GM08714 (cell line): ENCODE measurements around the gene CSTF2T.
A peak's percentile ranks its signal among the peaks of the same experiment; 100 is the strongest.
"Not testable (repeated sequence)": the region's sequence is repeated elsewhere in the genome, so short reads cannot be mapped to it uniquely, and the experiment has no call there.

Experiments
- H3K4me3 ChIP-seq: fragments of 200-500 bp; sonication (Bioruptor generic); 2 replicates; pipeline ENCODE4 v1.5.1; 2014; ENCODE audit warnings: mild to moderate bottlenecking, low read length, inconsistent platforms
- ZNF274 ChIP-seq: IDR thresholded peaks from 2 replicates; pipeline ENCODE4 v1.6.1; 2012; ENCODE audit warnings: mild to moderate bottlenecking, low read depth, low read length

The CSTF2T gene

DNA sequence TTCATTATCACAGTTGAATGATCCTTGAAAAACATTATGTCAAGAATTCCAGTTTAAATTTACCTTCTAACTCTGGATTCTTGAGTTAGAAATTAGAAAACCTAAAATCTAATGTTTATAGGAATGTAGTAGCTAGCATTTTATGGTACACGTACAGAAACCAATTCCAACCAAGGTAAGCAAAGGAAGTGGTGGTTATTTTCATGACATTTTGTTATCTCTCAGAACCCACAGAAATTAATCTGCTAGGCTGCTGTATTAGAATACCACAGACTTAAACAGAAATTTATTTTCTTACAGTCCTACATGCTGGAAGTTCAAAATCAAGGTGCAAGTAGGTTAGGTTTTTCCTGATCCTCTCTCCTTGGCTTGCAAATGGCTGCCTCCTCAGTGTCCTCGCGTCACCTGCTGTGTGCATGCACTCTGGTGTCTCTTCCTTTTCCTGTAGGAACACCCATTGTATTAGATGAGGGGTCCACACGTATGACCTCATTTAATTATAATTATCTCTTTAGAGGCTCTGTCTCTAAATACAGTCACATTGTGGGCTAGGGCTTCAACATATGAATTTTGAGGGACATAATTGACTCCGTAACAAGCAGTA is 8.5 kb upstream of the CSTF2T start:
- TF ChIP-seq ZNF274, result no peak
- no peak overlapping the region for H3K4me3 ChIP-seq

GRCh38 chr10:51707392-51707791 is 8.0 kb upstream of the CSTF2T start:
- no peak overlapping the region for H3K4me3 ChIP-seq
- no peak for TF ChIP-seq ZNF274

- TF ChIP-seq ZNF274, result no peak
- no peak overlapping the region for H3K4me3 ChIP-seq
Observed at GRCh38 chr10:51706225-51706624, 6.8 kb upstream of the CSTF2T start.

GRCh38 chr10:51705774-51706173 is 6.4 kb upstream of the CSTF2T start:
- no peak for TF ChIP-seq ZNF274
- H3K4me3 ChIP-seq, result no peak overlapping the region

DNA sequence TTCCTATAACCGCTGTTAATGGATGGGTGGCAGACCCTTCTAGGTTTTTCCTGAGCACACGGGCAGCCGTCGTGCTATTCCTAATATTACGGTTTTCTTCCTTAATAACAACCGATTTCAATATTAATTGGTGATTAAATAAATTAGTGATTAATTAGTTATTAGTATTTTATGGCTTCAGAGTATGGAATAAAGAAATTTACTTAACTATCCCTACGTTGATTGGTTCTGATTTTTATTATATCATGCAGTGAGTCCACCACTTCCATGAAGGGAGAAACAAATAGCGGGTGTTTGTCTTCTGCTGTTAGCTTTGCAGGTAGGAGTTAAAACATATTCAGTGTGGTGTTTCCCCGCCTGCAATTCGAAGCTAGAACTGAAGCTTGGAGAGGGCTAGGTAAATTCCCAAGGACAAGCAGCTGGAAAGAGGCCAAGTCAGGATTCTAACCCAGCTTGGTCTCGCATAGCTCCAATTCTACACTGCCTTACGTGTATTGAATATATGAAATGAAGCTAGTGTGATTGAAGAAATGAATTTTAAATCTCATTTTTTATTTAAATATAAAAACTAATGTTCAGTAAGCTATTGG is 928 bp upstream of the CSTF2T start:
- H3K4me3 ChIP-seq, result peak overlapping the region; percentile 85

DNA sequence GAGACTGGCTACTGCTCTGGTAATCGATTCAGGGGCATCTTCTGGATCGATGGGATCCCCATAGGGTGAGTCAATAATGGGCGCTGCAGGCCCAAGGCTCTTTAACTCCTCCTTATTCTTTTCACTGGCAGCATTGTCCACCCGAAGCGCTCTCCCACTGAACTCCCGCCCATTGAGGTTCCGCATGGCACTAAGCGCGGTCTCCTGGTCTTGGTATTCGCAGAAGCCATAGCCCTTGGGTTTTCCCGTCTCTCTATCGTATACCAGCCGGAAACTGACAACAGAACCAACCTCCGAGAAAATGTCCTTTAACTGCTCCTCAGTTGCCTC is 285 bp downstream of the CSTF2T start:
- TF ChIP-seq ZNF274, result no peak
- H3K4me3 ChIP-seq, result peak overlapping the region; percentile 85

More for the DNA sequence above, 928 bp upstream of the CSTF2T start:
- no peak for TF ChIP-seq ZNF274

GRCh38 chr10:51698473-51699063 is 827 bp downstream of the CSTF2T start:
- TF ChIP-seq ZNF274, result no peak
- peak overlapping the region; percentile 85 for H3K4me3 ChIP-seq

DNA sequence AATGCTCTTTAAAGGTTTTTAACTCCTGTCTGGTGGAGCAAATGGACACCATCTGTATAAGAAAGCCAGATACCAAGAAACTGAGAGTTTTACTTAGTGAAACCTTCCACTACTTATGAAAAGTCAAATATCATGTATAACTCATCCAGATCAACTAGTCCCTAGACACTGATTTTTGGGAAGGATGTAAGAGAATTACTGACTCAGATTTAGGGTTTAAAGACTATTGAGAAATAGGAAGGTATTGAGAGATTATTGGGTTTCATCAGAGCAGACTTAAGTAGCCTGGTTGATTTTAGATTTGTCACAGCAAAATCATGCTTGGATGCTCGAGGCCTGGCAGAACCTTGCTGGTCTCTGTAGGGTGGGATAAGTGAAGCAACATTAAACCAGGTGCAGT is 3.1 kb downstream of the CSTF2T start:
- H3K4me3 ChIP-seq, result no peak overlapping the region
- TF ChIP-seq ZNF274, result no peak

- no peak for TF ChIP-seq ZNF274
- H3K4me3 ChIP-seq, result no peak overlapping the region
Observed at GRCh38 chr10:51694086-51694768, 5.2 kb downstream of the CSTF2T start.

DNA sequence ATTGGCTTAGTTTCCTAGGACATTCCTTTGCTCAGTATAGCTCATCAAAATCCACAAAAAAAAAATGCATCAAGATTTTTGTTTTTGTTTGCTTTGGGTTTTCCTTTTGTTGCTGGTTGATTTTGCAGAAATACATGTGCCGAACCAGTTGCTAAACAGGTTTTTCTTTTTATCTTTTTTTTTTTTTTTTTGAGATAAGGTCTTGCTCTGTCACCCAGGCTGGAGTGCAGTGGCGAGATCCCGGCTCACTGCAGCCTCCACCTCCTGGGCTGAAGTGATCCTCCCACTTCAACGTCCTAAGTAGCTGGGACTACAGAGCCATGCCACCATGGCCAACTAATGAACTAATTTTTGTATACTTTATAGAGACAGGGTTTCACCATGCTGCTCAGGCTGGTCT is 8.3 kb downstream of the CSTF2T start:
- no peak overlapping the region for H3K4me3 ChIP-seq
- TF ChIP-seq ZNF274, result no peak

DNA sequence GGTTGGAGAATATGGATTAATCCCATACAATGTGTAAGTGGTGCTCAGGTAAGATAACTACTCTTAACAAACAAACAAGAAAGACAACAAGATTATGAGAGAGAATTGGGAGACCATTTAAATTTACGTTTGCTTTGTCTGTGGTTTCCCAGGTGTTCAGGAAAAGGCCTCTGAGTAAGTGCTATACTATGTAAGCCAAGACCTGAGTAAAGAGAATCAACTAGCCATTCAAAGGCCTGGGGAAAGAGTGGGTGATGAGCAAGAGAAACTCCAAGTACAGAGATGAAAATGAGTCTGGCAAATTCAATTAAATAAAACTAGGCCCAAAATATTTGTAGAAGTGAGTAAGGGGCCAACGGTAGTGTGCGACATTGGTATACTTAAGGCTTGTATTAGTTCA is 9.9 kb downstream of the CSTF2T start:
- no peak overlapping the region for H3K4me3 ChIP-seq
- TF ChIP-seq ZNF274, result no peak

DNA sequence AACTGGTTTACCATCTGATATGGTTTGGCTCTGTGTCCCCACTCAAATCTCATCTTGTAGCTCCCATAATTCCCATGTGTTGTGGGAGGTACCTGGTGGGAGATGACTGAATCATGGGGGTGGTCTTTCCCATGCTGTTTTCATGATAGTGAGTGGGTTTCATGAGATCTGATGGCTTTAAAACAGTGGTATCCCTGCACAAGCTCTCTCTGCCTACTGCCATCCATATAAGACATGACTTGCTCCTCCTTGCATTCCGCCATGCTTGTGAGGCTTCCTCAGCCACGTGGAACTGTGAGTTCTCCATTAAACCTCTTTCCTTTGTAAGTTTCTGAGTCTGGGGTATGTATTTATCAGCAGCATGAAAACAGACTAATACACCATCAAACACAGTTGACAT is 10.6 kb downstream of the CSTF2T start:
- not testable (repeated sequence) for H3K4me3 ChIP-seq

DNA sequence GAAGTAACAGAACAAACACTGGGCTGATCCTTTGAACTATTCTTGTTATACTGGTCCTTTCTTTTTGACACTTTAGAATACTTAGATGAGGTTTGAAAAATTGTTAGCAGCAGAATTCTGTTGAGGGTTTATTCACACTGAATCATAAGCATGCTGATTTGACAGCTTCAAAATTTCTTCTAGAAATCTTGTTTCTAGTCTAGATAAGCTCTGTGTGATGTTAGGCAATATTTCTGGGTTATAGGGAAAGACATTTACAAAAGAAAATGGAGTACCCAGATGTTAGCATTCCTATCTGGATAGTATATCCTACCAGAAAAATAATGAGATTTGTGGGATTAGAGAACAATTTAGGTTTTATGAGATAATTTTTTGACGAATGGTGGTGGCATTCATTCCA is 12.1 kb downstream of the CSTF2T start:
- no peak for TF ChIP-seq ZNF274
- no peak overlapping the region for H3K4me3 ChIP-seq

DNA sequence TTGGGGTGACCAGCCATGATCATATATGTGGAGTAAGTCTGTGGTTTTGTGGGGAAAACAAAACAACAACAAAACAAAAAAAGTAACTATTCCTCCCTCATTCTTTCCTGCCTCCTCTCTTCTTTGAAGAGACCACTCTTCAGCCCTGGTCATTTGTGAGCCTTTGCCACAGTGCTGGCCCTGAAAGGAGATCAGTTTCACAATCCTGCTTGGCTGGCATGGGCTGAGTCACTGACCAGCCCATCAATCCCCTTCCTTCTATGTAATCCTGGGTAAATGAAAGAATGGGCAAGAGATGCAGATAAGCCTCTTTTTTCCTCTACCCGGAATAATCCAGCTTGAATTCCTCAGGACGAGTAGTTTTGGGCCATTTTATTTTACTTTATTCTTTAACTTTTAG is 13.6 kb downstream of the CSTF2T start:
- TF ChIP-seq ZNF274, result no peak
- no peak overlapping the region for H3K4me3 ChIP-seq

DNA sequence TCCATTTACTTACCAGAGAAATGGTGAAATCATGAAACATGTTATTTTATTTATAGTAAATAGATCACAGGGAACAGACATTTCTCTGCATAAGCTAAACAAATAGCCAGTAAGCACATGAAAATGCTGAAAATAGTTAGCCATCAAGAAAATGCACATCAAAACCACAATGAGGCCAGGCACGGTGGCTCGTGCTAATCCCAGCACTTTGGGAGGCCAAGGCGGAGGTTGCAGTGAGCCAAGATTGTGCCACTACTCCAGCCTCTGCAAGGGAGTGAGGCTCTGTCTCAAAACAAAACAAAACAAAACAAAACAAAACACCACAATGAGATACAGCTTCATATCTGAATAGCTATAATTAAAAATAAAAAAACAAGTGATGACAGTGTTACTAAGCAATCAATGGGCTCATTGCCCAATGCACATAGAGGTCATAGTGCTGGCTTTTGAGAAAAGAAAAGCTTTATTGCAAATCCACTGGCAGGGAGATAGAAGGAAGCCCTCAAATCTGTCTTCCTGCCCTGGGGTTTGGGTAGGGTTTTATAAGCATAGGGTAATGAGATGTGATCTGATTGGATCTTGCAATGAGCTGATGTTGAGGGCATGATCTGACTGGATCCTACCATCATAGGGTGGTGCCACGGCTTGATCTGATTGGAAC is 16.2 kb downstream of the CSTF2T start:
- no peak overlapping the region for H3K4me3 ChIP-seq
- TF ChIP-seq ZNF274, result no peak
